HG03135 (cell line): Measurements from ENCODE around the gene SMTN.
"Not testable (repeated sequence)": the region's sequence is repeated elsewhere in the genome, so short reads cannot be mapped to it uniquely, and the experiment has no call there.

Experiments used
- ATAC-seq: cut with Tn5 transposase; IDR thresholded peaks from one replicate; pipeline ENCODE4 v1.9.1; 2021; ENCODE audit warnings: mild to moderate bottlenecking, moderate library complexity; ENCODE audit not compliant: unreplicated experiment

SMTN gene

DNA sequence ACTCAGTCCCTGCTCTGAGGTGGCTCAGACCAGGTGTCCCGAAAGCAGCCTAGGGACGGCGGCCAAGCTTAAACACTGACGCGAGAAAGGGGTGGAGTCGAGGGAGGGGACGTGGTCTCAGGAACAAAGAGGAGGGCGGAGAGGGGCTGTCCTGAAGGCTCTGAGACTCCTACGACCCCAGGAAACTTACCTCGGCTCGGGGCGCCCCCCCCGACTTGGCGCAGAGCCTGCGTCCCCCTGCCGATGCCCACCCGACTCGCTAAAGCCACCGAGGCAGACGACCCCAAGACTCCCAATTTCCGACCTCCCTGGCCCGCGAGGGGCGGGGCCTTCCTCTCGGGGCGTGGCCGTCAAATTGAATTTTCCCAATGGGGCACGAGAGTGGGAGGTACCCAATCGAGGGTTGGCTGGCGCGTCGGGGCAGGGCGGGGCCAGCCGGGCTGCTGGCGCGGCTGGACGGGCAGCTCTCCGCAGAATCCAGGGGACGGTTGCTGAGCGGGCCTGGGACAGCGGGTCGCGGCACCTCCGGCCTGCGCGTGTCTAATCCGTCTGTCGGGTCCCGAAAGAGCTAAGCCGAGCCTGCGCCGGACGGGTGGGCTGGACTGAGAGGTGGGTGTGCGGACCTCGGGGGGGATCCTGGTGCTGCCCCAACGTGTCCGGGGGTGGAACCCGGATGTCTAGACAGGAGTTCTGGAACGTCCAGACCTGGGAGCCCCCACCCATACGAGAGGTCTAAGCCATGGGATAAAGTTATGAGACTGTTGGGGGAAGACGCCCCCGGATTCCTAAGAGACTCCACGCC, at the start of gene SMTN:
TSS of gene SMTN (plus strand) at position 471 of the 802 bp plus-strand sequence. CDS start 1,941 bp downstream, outside the sequence.
- ATAC-seq: peak; percentile 57

DNA sequence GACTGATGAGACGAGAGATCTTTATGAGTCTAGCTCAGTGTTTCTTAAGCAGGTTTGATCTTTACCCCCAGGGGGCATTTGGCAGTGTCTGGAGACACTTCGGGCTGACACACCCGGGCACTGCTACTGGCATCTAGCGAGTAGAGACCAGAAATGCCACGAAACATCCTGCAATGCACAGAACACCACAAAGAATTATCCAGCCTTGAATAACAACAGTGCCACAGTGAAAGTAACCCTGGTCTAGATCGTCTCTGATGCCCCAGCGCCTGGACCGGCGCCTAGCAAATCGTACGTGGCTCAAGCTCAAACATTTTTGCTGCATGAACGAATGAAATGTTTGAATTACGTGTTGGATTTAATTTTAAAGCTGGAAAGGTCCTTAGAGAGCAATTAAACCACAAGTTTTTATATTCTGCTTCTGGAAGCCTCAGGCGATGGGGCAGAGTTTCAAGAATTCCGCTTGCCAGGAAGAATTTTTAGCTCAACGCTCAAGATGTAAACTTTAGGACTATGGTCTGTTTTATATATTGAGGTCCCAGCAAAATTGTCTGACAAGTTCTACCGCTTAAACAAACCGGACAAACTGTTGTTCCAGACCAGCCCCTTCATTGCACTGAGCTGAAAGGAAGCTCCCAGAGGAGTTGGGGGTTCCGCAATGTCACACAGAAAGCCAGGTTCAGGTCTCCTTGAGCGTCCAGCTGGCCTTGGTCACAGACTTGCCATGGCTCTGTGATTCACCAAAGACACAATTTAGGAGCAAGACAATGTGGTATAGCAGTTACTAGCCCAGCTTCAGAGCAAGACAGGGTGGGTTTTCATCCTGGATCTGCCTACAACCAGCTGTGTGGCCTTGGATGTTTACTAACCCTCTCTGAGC, 44.2 kb upstream of the SMTN start:
- ATAC-seq: no peak

DNA sequence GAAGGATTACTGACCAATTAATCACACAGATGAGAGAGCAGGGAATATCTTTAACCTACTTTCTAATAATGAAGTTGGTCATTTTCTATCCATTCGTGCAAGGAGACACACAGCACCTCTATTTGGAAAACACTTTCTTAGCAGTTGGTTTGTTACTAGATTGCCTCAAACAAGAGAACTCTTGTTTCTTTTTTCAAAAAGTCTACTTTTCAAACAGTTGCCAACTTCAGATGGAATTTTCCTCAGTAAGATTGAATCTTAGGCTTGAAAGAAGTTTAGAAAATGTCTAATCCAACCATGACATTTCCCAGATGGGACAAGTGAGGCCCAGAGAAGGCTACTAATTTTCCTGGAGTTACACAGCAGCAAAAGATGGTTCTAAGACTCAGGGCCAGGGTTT, 42.4 kb upstream of the SMTN start:
- ATAC-seq: no peak

DNA sequence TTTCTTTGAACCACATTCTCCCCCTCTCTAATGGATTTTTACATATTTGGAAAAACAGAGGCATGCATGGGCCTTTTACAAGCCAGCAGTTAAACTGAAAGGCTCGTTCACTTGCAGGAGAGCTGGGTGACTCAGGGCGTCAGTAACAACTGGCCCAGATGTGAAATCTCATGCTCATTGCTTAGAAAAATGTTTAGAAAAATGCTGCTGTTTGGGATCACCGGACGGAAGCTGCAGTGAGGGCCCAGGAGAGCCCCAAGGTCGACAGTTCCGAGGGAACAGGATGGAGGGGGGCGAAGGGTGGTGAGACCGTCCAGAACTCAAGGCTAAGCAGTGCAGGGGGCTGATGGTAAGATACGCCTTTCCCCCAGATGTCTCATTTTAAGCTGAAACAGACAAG, 41.7 kb upstream of the SMTN start:
- no peak for ATAC-seq

DNA sequence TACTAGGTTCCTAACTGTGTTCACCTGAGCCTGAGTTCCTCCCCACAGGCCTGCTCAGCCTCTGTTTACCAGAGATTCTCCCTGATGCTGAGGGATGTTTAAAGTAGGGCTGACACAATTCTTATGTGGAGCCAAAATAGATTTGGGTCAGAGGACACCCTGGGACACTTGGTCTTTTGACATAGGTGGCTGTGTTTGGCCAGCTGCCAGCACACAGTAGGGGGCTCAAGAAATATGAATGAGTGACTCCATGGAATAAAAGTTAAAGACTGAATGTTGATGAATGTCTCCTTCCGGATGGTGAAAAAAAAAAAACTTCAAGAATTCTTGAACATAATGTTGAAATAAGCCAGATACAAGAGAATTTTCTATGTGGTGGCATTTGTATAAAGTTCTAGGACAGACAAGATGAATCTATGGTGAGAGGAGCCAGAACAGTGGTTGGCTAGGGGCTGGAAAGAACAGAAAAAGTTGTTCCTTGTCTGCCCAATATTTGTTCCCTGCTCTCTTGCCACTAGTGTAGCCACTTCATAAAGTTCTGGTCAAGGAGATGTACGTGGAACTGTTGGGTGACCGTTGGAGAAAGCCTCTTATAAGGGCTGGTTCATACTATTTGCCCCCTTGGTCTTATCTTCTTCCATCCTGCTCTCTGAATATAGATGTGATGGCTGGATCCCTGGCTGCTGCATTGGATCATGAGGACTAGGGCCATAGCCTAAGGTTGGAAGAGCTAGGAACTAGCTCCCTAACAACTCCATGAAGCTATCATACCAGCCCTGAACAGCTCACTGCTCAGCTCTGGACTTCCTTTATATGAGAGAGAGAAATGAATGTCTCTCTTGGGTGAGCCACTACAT, 40.3 kb upstream of the SMTN start:
- no peak for ATAC-seq

DNA sequence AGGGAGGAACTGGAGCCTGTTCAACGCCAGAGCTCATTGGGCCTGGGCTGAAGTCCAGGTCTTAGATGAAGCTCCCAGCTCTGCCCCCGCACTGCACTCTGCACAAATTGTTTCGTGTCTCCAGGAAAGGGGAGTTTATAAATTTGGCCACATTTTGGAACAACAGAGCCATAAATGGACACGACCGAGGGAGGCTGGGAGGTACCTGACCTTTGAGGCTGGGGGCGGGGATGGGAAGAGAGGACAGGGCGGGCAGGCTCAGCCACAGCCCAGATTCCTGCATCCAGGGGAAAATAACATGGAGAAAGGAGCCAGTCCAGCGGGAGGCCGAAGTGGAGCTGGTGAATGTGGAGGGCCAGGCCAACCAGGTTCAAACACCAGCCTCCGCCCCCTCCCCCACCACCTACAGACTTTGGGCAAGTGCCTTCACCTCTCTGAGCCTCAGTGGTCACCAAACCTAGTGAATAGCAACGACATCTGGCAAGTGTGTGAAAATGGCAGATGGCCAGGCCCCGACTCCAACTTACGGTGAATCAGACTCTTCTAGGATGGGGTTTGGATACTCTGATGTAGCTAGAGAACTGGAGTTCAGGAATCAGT, 36.8 kb upstream of the SMTN start:
- no peak for ATAC-seq

DNA sequence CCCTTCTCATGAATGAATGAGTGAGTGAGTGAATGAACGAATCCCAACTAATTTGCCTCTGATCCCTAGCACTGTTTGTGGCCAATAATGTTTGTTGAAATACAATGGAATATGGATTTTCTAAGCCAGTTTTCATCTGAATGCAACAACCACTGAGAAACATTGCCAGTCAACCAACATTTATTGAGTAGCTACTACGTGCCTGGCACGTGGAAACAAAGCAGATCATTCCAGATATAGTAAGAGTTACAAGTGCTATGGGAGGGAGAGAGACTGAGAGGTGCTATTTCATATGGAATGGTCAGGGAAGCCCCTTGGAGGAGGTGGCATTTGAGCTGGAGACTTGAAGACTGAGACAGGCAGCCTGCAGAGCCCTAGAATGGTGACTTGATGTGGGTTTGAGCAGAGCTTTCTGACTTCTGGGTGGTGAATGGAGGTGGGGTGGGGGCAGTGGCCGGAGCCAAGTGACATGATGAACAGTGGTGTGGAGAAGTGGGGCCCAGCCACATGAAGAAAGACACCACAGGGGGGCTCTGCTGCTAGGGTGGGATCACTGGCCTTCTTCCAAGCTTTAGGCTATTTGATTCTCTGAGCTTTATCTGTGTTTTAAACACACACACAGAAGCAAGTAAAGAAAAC, 35.1 kb upstream of the SMTN start:
- no peak for ATAC-seq

DNA sequence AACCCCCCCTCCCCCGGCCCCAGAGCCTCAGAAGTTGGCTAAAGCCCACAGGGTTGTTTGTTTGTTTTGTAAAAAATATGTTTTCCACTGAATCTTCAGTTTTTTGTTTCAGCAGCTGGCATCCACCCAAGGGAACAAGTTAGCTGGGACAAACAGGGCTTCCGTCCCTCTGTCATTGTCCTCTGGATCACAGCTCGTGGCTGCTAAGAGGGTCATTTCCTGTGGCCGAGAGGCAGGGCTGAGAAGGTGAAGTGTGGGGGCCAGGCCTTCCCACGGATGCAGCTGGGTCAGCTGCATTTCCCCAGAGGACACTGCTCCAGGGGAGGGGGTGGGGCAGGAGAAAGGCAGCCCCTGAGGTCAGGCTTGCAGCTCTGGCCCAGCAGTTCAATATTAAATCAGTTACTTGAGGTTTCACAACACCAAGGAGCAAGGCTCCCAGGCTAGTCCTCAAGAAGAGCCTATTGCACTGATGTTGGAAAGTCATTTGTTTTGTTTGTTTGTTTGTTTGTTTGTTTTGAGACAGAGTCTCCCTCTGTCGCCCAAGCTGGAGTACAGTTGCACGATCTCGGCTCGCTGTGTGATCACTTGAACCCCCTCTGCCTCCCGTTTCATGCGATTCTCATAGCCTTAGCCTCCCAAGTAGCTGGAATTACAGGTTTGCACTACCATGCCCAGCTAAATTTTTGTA, 34.4 kb upstream of the SMTN start:
- no peak for ATAC-seq

DNA sequence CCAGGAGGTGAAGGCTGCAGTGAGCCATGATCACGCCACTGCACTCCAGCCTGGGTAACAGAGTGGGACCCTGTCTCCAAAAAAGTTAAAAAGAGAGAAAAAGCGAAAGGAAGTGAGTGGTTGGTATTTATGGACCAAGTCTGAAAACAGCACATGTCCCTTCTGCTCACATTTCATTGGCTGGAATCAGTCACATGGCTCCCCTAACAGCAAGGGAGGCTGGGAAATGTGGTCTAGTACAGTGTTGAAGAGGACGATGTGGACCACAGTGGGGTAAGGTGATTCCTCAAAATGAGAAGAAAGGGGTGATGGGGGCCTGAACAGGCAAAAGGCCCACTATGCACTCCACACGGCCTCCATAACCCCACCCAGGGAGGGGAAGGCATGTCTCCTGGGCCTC, 32.5 kb upstream of the SMTN start:
- ATAC-seq: no peak

DNA sequence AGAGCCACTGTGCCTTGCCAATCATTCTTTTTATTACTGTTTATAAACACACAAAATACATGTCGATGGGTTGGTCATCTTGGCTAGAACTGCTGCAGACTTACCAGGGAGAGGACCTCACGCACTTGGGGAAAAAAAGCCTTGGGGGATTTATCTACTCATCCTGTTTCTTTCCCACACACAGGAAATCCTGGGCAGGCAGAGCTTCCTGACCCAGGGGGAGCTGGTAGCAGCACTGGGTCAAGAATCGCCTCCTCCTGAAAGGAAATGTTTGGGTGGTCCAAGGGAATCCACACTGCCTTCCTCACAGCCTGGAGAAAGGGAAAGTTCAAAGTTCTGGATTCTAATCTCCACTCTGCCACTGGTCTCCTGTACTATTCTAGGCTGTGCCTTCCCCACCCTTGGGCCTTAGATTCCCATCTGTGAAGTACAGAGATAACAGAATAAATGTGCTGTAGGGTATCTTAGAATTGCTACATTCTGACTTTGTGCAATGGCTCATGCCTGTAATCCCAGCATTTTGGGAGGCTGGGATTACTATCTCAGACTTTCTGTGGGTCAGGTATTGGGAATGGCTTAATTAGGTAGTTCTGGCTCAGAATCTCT, 31.2 kb upstream of the SMTN start:
- no peak for ATAC-seq

DNA sequence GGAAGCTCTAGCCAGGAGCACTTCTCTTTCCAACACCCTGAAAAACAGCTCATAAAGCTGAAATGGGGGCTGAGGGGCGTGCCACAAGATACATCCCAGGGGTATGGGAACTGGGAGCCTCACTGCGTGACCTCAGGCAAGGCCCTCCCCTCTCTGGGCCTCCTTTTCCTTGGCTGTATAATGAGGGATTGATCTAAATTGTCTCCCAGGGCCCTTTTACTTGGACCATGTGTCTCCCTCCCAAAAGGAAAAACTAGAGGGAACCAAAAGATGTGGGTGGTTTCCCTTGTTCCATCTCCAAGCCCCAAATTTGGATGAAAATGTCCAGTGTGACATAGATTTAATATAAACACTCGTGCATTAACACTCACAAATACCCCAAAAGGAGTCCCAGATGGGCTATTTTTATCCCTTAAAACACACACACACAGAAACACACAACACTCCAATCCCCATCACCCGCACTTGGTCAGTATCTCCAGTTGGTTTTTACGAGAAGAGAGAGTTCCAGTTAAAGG, 25.9 kb upstream of the SMTN start:
- no peak for ATAC-seq

DNA sequence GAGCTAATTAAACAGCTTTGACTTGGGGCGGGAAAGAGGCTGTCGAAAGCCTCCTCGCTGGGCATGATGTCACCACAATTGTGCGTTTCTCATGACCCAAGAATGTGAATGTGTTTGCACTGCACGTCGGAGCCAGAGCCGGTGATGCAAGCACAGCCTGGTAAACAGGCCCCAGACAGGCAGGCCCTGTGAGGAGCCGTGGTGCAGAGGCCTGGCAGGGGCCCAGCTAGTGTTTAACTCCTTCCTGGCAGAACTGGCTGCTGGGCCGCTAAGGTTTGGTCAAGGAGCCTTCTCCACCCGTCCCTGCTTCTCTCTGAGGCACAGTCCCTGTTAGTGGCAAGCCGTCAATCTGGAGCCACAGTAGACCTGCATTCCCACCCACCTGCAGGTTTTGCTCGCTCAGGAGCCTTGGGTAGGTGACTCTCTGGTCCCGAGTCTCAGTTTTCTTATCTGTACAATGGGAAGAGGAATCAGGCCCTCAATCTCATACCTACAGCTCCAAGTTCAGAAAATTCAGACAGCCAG, 25.4 kb upstream of the SMTN start:
- ATAC-seq: no peak

DNA sequence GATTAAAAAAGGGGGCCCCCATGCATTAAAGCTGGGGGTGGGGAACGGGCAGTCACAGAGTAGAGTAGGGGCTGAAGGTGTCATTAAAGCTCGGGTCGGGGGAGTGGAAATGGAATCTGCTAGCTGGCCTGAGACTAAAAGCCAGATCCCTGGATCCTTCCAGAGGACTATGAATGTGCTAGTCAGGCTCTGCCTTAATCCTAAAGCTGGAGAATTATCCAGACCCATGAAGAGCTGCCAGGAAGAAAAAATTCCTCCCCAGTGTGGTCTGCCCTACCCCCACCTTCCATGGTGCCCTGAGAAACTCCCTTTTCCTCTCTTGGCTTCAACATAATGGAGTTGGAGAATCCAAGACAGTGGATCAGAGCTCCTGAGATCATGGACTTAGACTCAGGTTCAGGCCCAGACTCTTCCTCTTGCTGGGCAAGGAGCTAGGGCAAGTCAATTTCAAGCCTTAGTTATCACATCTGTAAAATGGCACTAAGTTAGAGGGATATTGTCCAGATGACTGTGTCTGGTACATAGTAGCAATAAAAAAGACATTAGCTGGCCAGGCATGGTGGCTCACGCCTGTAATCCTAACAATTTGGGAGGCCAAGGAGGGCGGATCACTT, 24.0 kb upstream of the SMTN start:
- no peak for ATAC-seq

DNA sequence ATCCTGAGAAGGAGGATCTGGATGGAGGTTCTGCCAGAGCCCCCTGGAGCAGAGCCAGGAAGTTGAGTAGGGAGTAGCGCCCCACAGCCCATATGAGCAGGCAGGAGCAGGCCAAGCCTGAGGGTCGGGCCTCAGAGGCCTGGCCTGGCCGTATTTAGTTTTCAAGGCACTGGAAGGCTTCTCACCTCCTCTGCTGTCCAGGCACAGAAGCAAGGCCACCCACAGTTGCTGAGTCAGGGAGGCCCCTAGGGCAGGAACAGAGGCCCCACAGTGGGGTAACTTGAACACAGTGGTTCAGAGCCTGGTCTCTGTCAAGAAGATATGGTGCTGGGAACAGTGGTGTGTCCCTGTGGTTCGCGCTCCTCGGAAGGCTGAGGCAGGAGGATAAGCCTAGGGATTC, 21.5 kb upstream of the SMTN start:
- not testable (repeated sequence) for ATAC-seq

DNA sequence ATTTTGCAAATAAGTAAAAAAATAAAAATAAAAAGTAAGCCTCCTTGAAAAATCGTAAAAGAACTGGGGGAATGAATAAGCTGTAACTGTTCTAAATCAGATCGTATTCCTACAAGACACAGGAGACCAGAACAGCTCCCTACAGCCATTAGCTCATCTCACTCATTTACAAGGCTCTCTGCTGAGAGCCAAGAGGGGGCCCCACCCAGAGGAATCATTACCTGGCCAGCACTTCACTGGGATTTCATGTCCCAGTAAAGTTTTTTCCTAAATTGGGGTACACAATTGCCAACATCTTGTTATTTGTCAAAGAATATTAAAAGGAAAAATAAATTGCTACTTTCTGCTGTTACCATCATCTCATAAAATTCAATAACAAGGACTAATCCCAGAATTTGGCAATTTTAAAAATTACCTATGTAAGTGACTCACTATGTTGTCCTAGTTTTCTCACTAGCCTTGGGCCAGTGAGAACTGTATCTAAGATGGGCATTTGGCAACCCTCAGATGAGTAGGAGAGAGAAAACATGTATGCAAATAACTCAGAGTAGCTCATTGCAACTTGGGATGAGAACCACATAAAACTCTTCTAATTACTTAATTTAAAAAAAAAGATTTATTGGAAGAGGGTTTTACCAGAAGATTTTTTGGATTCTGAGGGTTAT, 18.4 kb upstream of the SMTN start:
- no peak for ATAC-seq

DNA sequence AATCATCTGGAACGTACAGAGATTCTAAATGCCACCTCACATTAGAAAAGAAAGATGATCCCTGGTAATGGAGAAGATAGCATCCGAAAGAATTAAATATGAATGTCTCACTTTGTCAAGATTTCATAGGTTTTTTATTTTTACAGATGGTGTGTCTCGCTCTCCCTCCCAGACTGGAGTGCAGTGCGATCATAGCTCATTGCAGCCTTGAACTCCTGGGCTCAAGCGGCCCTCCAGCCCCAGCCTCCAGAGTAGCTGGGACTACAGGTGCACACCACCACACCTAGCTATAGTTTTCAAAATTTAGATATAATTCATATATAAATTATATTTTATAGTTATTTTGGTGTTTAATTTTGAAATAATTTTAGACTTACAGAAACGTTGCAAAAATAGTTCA, 16.7 kb upstream of the SMTN start:
- no peak for ATAC-seq

DNA sequence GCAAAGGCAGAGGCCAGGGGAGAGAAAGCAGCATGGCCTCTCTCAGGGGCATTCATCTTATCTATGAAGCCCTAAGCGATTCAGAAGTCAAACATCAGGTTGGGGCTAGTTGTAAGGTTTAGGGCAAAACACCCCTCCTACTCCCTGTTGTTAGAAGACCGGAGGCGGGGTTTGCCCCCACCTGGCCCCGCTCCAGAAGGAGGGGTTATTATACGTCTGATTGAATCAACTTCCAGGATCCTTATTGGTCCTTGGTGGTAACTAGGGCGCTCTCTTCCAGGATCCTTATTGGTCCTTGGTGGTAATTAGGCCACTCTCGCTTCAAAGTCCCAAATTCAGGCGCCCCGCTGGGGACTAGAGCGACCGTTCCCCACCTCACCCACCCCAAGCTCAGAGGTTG, 12.1 kb upstream of the SMTN start:
- ATAC-seq: no peak
